Effector memory CD8-positive, alpha-beta T cell (primary cell): Measurements from ENCODE around the gene IRF8.
A peak's percentile ranks its signal among the peaks of the same experiment; 100 is the strongest.

ENCODE experiments used
- ATAC-seq: fragments of 150-1000 bp; cut with Tn5 transposase; replicated peaks from 2 replicates; pipeline ENCODE4 v1.10.0; 2021; ENCODE audit warnings: mild to moderate bottlenecking, moderate library complexity
- DNase-seq, 3 experiments: peaks; one replicate each; pipeline ENCODE4 v3.0.0; 2021
- H3K27ac Mint-ChIP-seq, 2 donors: one replicate each; pipeline ENCODE4 v1.8.0; 2022; ENCODE audit warnings: mild to moderate bottlenecking in 2 of 2, mixed read lengths in 2 of 2, moderate library complexity in 2 of 2
- H3K27me3 Mint-ChIP-seq, 2 donors: one replicate each; pipeline ENCODE4 v1.8.0; 2022; ENCODE audit warnings: mixed read lengths in 2 of 2
- H3K36me3 Mint-ChIP-seq: one replicate; pipeline ENCODE4 v1.8.0; 2022; ENCODE audit warnings: mild to moderate bottlenecking, moderate library complexity, mixed read lengths; ENCODE audit not compliant: insufficient read depth
- H3K4me1 Mint-ChIP-seq, 2 donors: one replicate each; pipeline ENCODE4 v1.8.0; 2022; ENCODE audit warnings: low read depth in 2 of 2, mixed read lengths in 2 of 2
- H3K4me3 Mint-ChIP-seq, 2 donors: one replicate each; pipeline ENCODE4 v1.8.0; 2022; ENCODE audit warnings: mild to moderate bottlenecking in 2 of 2, mixed read lengths in 2 of 2, moderate library complexity in 2 of 2
- H3K9me3 Mint-ChIP-seq, 2 donors: one replicate each; pipeline ENCODE4 v1.8.0; 2022; ENCODE audit warnings: mixed read lengths in 2 of 2

The IRF8 gene

GRCh38 chr16:85891033-85891775 lies 7.8 kb upstream of the IRF8 start:
- Mint-ChIP-seq H3K36me3 (no peaks in the 10 kb centered on the region), H3K4me3 (no peak overlapping the region), H3K4me1 (peaks cover 10 to 13% of the 10 kb centered on the region in 2 donors), H3K27ac (no peak overlapping the region), H3K27me3 (peaks cover 12% of the 10 kb centered on the region in 2 donors), H3K9me3 (no peaks in the 10 kb centered on the region)
- DNase-seq (no peak), ATAC-seq (no peak)

GRCh38 chr16:85891776-85892166 lies 7.2 kb upstream of the IRF8 start:
- DNase-seq (no peak), ATAC-seq (no peak)
- H3K9me3 Mint-ChIP-seq: no peaks in the 10 kb centered on the region
- H3K4me3 Mint-ChIP-seq: no peak overlapping the region
- H3K27me3 Mint-ChIP-seq: peaks cover 6 to 10% of the 10 kb centered on the region in 2 donors
- H3K27ac Mint-ChIP-seq: no peak overlapping the region
- peaks cover 10 to 13% of the 10 kb centered on the region in 2 donors for H3K4me1 Mint-ChIP-seq
- H3K36me3 Mint-ChIP-seq: no peaks in the 10 kb centered on the region

GRCh38 chr16:85892760-85893159 lies 6.2 kb upstream of the IRF8 start:
- H3K27me3 Mint-ChIP-seq: peaks cover 0 to under 1% of the 10 kb centered on the region in 2 donors
- ATAC-seq (no peak), DNase-seq (no peak)
- H3K4me3 Mint-ChIP-seq: no peak overlapping the region
- H3K36me3 Mint-ChIP-seq: no peaks in the 10 kb centered on the region
- peaks cover 10 to 13% of the 10 kb centered on the region in 2 donors for H3K4me1 Mint-ChIP-seq
- no peak overlapping the region for H3K27ac Mint-ChIP-seq
- no peaks in the 10 kb centered on the region for H3K9me3 Mint-ChIP-seq

- DNase-seq (no peak), ATAC-seq (no peak)
- Mint-ChIP-seq H3K27me3 (no peaks in the 10 kb centered on the region), H3K4me1 (peaks cover 9 to 11% of the 10 kb centered on the region in 2 donors), H3K36me3 (no peaks in the 10 kb centered on the region), H3K9me3 (no peaks in the 10 kb centered on the region), H3K27ac (peak overlapping the region in 1 of 2 donors; percentile 20), H3K4me3 (no peak overlapping the region)
Measured at GRCh38 chr16:85894266-85894665, 4.7 kb upstream of the IRF8 start.

- no peaks in the 10 kb centered on the region for H3K9me3 Mint-ChIP-seq
- H3K27me3 Mint-ChIP-seq: peaks cover 11 to 19% of the 10 kb centered on the region in 2 donors
- no peak for ATAC-seq
- H3K4me1 Mint-ChIP-seq: peaks cover 24% of the 10 kb centered on the region in 2 donors
- peak overlapping the region in 1 of 2 donors; percentile 16 for H3K27ac Mint-ChIP-seq
- peak overlapping the region in 1 of 2 donors; percentile 18 for H3K4me3 Mint-ChIP-seq
- peaks cover 9% of the 10 kb centered on the region for H3K36me3 Mint-ChIP-seq
- no peak for DNase-seq
Measured at GRCh38 chr16:85897382-85897781, 1.6 kb upstream of the IRF8 start.

GRCh38 chr16:85899444-85899843 lies 482 bp downstream of the IRF8 start:
- DNase-seq: no peak
- ATAC-seq: no peak
- Mint-ChIP-seq H3K27me3 (peaks cover 11 to 19% of the 10 kb centered on the region in 2 donors), H3K4me1 (peaks cover 39 to 42% of the 10 kb centered on the region in 2 donors), H3K27ac (peak overlapping the region in 1 of 2 donors; percentile 31), H3K36me3 (peaks cover 15% of the 10 kb centered on the region), H3K4me3 (peak overlapping the region; percentile 78 to 82), H3K9me3 (no peaks in the 10 kb centered on the region)

- no peak for DNase-seq
- Mint-ChIP-seq H3K36me3 (peaks cover 22% of the 10 kb centered on the region), H3K27ac (no peak overlapping the region), H3K4me1 (peaks cover 39 to 42% of the 10 kb centered on the region in 2 donors), H3K9me3 (no peaks in the 10 kb centered on the region), H3K4me3 (peak overlapping the region; percentile 21 to 78), H3K27me3 (peaks cover 11 to 19% of the 10 kb centered on the region in 2 donors)
- ATAC-seq: no peak
Measured at GRCh38 chr16:85900027-85900792, 1.2 kb downstream of the IRF8 start.

- DNase-seq (no peak), ATAC-seq (no peak)
- Mint-ChIP-seq H3K4me3 (peak overlapping the region; percentile 77 to 86), H3K27me3 (peaks cover 11 to 19% of the 10 kb centered on the region in 2 donors), H3K9me3 (no peaks in the 10 kb centered on the region), H3K4me1 (peaks cover 39 to 42% of the 10 kb centered on the region in 2 donors), H3K27ac (peak overlapping the region in 1 of 2 donors; percentile 64), H3K36me3 (peaks cover 22% of the 10 kb centered on the region)
Measured at GRCh38 chr16:85901110-85901509, 2.1 kb downstream of the IRF8 start.

GRCh38 chr16:85901773-85902365 lies 2.9 kb downstream of the IRF8 start:
- peak overlapping the region; percentile 77 to 86 for H3K4me3 Mint-ChIP-seq
- H3K4me1 Mint-ChIP-seq: peaks cover 39 to 42% of the 10 kb centered on the region in 2 donors
- H3K9me3 Mint-ChIP-seq: no peaks in the 10 kb centered on the region
- H3K36me3 Mint-ChIP-seq: peaks cover 22% of the 10 kb centered on the region
- peaks cover 11 to 19% of the 10 kb centered on the region in 2 donors for H3K27me3 Mint-ChIP-seq
- DNase-seq (no peak), ATAC-seq (no peak)
- peak overlapping the region; percentile 77 to 92 for H3K27ac Mint-ChIP-seq

GRCh38 chr16:85902366-85903155 lies 3.6 kb downstream of the IRF8 start:
- H3K4me3 Mint-ChIP-seq: peak overlapping the region; percentile 77 to 86
- peak overlapping the region; percentile 77 to 92 for H3K27ac Mint-ChIP-seq
- H3K9me3 Mint-ChIP-seq: no peaks in the 10 kb centered on the region
- peaks cover 11 to 19% of the 10 kb centered on the region in 2 donors for H3K27me3 Mint-ChIP-seq
- DNase-seq (peak; percentile 42 to 66 (median 65)), ATAC-seq (peak; percentile 85)
- H3K4me1 Mint-ChIP-seq: peaks cover 39 to 42% of the 10 kb centered on the region in 2 donors
- H3K36me3 Mint-ChIP-seq: peaks cover 24% of the 10 kb centered on the region

- H3K4me1 Mint-ChIP-seq: peaks cover 34 to 42% of the 10 kb centered on the region in 2 donors
- H3K27me3 Mint-ChIP-seq: peaks cover 11 to 19% of the 10 kb centered on the region in 2 donors
- no peaks in the 10 kb centered on the region for H3K9me3 Mint-ChIP-seq
- peak overlapping the region; percentile 77 to 86 for H3K4me3 Mint-ChIP-seq
- H3K36me3 Mint-ChIP-seq: peaks cover 25% of the 10 kb centered on the region
- ATAC-seq (no peak), DNase-seq (no peak)
- H3K27ac Mint-ChIP-seq: peak overlapping the region; percentile 77 to 92
Measured at GRCh38 chr16:85903559-85903958, 4.6 kb downstream of the IRF8 start.

GRCh38 chr16:85905110-85906095 lies 6.4 kb downstream of the IRF8 start:
- DNase-seq: no peak
- ATAC-seq: no peak
- H3K4me1 Mint-ChIP-seq: peaks cover 23 to 38% of the 10 kb centered on the region in 2 donors
- H3K36me3 Mint-ChIP-seq: peaks cover 28% of the 10 kb centered on the region
- H3K27me3 Mint-ChIP-seq: peaks cover under 1 to 13% of the 10 kb centered on the region in 2 donors
- H3K9me3 Mint-ChIP-seq: no peaks in the 10 kb centered on the region
- H3K4me3 Mint-ChIP-seq: no peak overlapping the region
- H3K27ac Mint-ChIP-seq: no peak overlapping the region
